NCI-H82 treated with DMSO at 0.1 percent for 48 hours (cell line): ENCODE measurements around the gene ZNF512B.
"Not testable (repeated sequence)": the region's sequence is repeated elsewhere in the genome, so short reads cannot be mapped to it uniquely, and the experiment has no call there.

Experiments
- DNase-seq: peaks from one replicate; lab custom pipeline; 2025; ENCODE audit not compliant: unreplicated experiment; lab: John Stamatoyannopoulos, UW

ZNF512B gene

GRCh38 chr20:63935447-63935846 lies 34.3 kb downstream of the ZNF512B start:
- DNase-seq = no peak

- no peak for DNase-seq
Measured at GRCh38 chr20:63934271-63935068, 35.3 kb downstream of the ZNF512B start.

- DNase-seq = no peak
Measured at GRCh38 chr20:63933646-63934045, 36.1 kb downstream of the ZNF512B start.

DNA sequence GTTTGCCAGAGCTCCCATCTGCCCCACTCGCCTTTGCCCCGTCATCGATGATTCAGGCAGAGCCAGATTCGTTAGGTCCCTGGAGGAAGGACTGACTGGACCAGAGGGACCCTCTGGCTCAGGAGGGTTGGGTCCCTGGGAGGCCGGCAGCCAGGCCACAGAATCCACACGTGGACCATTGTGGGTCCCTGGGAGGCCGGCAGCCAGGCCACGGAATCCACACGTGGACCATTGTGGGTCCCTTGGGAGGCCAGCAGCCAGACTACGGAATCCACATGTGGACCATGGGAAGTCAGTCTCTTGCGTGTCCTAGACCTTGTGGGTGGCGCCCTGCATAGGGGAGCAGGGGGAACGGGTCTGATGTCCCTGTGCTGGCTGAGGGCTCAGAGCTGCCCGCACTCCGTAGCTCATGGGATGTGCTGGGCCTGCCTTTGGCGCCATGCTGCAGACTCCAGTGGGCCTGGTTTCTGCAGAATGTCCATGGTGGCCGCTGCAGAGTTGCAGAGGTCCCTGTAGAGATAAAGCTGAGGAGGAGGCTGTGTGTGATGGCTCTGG lies 37.0 kb downstream of the ZNF512B start:
- no peak for DNase-seq

DNA sequence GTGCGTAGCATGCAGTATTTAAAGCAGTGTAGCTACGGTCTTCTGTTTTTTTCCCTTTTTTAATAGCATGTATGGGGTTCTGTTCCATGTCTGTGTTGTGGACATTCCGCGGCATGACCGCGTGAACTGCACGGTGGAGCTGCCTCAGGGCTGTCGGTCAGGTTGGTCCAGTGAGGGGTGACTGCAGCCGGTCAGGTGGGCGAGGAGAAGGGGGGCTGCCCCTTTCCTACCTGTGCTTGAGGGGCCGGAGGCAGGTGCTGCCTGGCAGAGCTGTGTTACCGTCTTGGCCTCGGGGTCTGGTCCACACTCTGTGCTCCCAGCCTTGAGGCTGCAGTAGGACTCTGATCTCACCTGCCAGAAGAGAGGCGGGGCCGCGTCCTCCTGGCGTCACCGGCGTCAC lies 38.0 kb downstream of the ZNF512B start:
- no peak for DNase-seq

- no peak for DNase-seq
Measured at GRCh38 chr20:63930971-63931553, 38.7 kb downstream of the ZNF512B start.

- DNase-seq = not testable (repeated sequence)
Measured at GRCh38 chr20:63929473-63929883, 40.3 kb downstream of the ZNF512B start.

GRCh38 chr20:63929071-63929470 lies 40.7 kb downstream of the ZNF512B start:
- no peak for DNase-seq

GRCh38 chr20:63926298-63926697 lies 43.4 kb downstream of the ZNF512B start:
- no peak for DNase-seq

- no peak for DNase-seq
Measured at GRCh38 chr20:63924241-63924640, 45.5 kb downstream of the ZNF512B start.

DNA sequence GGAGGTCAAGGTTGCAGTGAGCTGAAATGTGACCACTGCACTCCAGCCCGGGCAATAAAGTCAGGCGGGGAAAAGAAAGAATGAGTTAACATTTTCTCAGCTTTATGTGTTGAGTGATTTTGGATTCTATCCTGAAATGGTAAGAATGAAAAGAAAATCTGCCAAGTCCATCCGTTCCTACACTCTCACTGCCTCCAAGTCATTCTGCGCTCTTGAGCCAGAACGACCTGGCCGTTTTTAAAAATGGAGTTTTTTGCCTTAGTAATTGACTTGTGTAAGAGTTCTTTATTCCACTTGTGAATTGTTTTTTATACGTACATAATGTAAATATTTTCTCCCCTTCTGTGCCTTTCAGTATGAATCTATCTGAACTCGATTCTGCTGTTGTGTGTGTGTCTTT lies 46.1 kb downstream of the ZNF512B start:
- no peak for DNase-seq

DNA sequence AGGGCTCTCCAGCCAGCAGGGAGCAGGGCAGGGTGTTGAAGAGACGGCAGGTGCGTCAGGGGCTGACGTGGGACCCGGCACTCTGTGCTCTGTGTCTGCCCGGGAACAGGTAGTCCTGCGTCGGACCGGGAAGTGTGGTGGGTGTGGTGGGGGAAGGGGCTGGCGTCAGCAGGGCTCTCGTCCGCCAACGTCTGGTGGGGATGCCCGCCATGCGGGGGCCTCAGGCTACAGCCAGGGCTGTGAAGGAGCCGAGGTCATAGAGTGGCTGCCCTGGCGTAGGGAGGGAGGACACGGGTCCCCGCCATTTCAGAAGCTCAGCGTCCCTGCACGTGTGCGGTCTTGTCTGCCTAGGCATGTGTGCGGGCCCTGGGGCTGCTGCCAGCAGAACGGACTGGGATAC lies 49.5 kb downstream of the ZNF512B start:
- DNase-seq = no peak

DNA sequence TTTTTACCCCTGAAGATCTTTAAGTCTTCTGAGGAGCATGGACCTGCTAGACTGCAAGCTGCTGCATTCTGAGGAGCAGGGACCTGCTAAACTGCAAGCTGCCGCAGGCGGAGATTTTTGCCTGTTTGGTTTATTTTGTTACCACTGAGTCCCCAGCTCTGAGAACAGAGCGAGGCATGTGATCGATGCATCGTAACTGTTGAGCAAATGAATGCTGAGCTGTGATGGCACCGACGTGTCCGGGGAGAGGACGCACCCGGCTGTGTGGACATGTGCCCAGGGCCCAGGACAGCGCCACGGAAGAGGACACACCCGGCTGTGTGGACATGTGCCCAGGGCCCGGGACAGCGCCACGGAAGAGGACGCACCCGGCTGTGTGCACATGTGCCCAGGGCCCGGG lies 50.6 kb downstream of the ZNF512B start:
- no peak for DNase-seq

DNA sequence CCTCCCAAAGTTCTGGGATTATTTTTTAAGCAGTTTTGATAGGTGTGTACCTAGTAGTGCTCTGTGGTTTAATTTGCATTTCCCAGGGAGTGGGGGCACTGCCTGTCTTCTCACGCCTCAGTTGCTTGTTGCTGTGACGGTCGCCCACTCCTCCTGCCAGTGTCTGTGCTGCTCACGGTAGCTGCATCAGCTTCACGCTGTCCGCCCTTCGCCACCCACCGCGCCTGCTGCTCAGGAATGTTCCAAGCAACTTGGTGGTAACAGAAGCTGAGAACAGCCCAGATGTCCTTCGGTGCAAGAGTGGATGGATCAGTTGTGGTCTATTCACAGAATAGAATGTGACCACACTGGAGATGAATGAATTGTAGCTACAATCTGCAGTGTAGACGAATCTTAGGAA lies 51.9 kb downstream of the ZNF512B start:
- DNase-seq = no peak

DNA sequence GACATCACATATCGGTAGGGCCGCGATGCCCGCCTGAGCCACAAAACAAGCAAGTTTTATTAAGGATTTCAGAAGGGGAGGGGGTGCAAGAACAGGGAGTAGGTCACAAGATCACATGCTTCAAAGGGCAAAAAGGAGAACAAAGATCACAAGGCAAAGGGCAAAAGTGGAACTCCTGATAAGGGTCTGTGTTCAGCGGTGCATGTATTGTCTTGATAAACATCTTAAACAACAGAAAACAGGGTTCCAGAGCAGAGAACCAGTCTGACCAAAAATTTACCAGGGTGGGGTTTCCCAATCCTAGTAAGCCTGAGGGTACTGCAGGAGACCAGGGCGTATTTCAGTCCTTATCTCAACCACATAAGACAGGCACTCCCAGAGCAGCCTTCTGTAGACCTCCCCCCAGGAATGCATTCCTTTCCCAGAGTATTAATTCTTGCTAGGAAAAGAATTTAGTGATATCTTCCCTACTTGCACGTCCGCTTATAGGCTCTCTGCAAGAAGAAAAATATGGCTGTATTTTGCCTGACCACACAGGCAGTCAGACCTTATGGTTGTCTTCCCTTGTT lies 53.3 kb downstream of the ZNF512B start:
- not testable (repeated sequence) for DNase-seq

- no peak for DNase-seq
Measured at GRCh38 chr20:63915471-63915870, 54.3 kb downstream of the ZNF512B start.

DNA sequence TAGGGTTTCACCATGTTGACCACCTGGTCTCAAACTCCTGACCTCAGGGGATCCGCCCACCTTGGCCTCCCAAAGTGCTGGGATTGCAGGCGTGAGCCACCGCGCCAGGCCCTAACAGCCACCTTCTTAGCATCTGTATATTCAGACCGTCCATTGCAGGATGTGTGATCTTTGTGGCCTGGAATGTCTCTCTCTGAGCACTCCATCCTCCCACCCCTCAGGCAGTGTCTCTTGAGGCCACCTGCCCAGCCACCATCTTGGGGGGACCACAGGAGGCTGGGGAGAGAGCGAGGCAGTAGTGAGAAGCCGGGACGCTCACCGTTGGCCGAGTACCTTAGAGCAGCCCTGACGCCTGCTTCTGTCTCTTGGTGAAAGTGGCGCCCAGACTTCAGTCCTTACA lies 56.0 kb downstream of the ZNF512B start:
- no peak for DNase-seq

DNA sequence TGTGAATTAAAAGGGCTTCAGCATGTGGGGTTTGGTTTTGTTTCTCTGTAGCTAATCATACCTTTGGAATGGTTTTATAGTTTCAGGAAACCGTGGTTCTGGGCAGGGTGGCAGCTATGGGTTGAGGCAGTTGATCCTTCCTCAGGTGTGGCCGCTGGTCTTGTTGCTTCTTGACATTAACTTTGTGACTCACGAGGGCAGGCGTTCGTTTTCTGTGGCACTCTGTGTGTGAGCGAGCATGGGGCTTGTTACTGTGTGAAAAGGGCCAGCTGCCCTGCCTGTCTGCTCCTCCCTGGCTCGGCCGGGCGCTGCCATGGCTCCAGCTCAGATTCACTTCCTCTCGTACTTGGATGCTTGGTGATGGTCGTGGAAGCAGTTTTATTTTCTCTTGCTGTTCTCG lies 58.6 kb downstream of the ZNF512B start:
- no peak for DNase-seq

- DNase-seq = no peak
Measured at GRCh38 chr20:63908008-63908682, 61.6 kb downstream of the ZNF512B start.
